Body of pancreas (tissue), 2 donors: ENCODE results near the gene ZNF33A. TPM values are rescaled to one million over a fixed set of nuclear protein-coding genes. Genes with fewer than 3 reads are reported as not detected.

Source experiments
- small RNA-seq: library from RNA; depleted of rRNA; stranded (forward); fragments of <200 nt; gene quantifications from one replicate; pipeline ENCODE3, GENCODE V24; 2016
- total RNA-seq, 2 donors: library from RNA; depleted of rRNA; stranded (reverse); fragments of >200 nt; gene quantifications; one replicate each; pipeline ENCODE4 v1.1.0, GENCODE V29; 2016

The ZNF33A gene
- total RNA-seq, 2 donors from 2014 or later: 20.4 to 25.7 TPM

Small RNAs within 50 kb of the gene (small RNA-seq; reads per million reads assigned to genes)
- gene AL161931.1 (not detected), gene FXYD6P2 (not detected), gene RF00019 (not detected), gene RNU6-795P (not detected)

Other genes with a start within 250 kb of the ZNF33A start
- 10 to 100 TPM; 10.6 to 14.2 TPM for gene ZNF248, start 153.1 kb upstream of the ZNF33A start, total RNA-seq
- gene ZNF25, start 34.0 kb upstream of the ZNF33A start, total RNA-seq: 1 to 10 TPM; 4.3 to 9.1 TPM
- 10 to 100 TPM; 21.4 to 23.3 TPM for gene ZNF37A, start 83.7 kb downstream of the ZNF33A start, total RNA-seq